Neural progenitor cell (in vitro differentiated cells): ENCODE measurements around the gene ATF3.

Source experiments
- EZH2 ChIP-seq: fragments of 200-600 bp; sonication (generic); IDR thresholded peaks from 2 replicates; pipeline ENCODE4 v1.6.1; 2017; ENCODE audit warnings: antibody characterized with exemption, mild to moderate bottlenecking, moderate library complexity
- EZH2phosphoT487 ChIP-seq: fragments of 200-600 bp; sonication (generic); IDR thresholded peaks from 2 replicates; pipeline ENCODE4 v1.6.1; 2017; ENCODE audit warnings: antibody characterized with exemption
- TF ChIP-seq, protein P1 (sequence below): fragments of 200-600 bp; sonication (generic); IDR thresholded peaks from 2 replicates; pipeline ENCODE4 v1.5.1; 2017; ENCODE audit warnings: antibody characterized with exemption, mild to moderate bottlenecking

DNA sequence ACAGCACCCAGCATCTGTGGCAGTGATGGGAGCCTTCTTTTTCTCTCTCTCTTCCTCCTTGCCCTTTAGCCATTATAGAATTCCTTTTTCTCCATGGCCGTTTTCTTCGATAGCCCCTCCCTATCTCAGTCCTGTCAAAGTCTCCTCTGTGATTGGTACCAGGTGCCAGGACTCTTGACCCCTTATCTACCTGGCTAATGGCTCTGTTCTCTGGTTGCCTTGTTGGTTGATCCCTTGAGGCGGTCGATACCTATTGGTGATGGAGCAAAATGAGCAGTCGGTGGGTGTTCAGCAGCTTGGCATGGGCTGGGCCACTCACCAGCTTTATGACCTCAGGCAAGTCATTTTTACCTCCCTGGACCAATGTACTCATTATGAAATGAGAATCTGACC, 2.0 kb downstream of the ATF3 start:
- TF ChIP-seq, protein P1, sequence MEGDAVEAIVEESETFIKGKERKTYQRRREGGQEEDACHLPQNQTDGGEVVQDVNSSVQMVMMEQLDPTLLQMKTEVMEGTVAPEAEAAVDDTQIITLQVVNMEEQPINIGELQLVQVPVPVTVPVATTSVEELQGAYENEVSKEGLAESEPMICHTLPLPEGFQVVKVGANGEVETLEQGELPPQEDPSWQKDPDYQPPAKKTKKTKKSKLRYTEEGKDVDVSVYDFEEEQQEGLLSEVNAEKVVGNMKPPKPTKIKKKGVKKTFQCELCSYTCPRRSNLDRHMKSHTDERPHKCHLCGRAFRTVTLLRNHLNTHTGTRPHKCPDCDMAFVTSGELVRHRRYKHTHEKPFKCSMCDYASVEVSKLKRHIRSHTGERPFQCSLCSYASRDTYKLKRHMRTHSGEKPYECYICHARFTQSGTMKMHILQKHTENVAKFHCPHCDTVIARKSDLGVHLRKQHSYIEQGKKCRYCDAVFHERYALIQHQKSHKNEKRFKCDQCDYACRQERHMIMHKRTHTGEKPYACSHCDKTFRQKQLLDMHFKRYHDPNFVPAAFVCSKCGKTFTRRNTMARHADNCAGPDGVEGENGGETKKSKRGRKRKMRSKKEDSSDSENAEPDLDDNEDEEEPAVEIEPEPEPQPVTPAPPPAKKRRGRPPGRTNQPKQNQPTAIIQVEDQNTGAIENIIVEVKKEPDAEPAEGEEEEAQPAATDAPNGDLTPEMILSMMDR, result no peak
- TF ChIP-seq EZH2 (no peak), EZH2phosphoT487 (no peak)
